NCI-H146 treated with DMSO at 0.1 percent for 48 hours (cell line): ENCODE results near the gene DACT1.

Source experiments
- DNase-seq: peaks from one replicate; lab custom pipeline; 2025; ENCODE audit not compliant: unreplicated experiment; lab: John Stamatoyannopoulos, UW

Gene DACT1

GRCh38 chr14:58667900-58668299 is 30.1 kb downstream of the DACT1 start:
- no peak for DNase-seq

- no peak for DNase-seq
Observed at GRCh38 chr14:58668848-58669480, 31.2 kb downstream of the DACT1 start.

- DNase-seq: no peak
Observed at GRCh38 chr14:58669556-58670200, 31.9 kb downstream of the DACT1 start.

- no peak for DNase-seq
Observed at GRCh38 chr14:58671024-58671423, 33.3 kb downstream of the DACT1 start.

GRCh38 chr14:58671436-58671835 is 33.7 kb downstream of the DACT1 start:
- DNase-seq: no peak

GRCh38 chr14:58673722-58674121 is 36.0 kb downstream of the DACT1 start:
- DNase-seq: no peak

- DNase-seq: no peak
Observed at GRCh38 chr14:58677001-58677400, 39.2 kb downstream of the DACT1 start.

GRCh38 chr14:58677517-58677916 is 39.8 kb downstream of the DACT1 start:
- DNase-seq: no peak

GRCh38 chr14:58677996-58678395 is 40.2 kb downstream of the DACT1 start:
- no peak for DNase-seq

- no peak for DNase-seq
Observed at GRCh38 chr14:58680698-58681097, 42.9 kb downstream of the DACT1 start.

GRCh38 chr14:58687232-58687795 is 49.6 kb downstream of the DACT1 start:
- no peak for DNase-seq

- DNase-seq: peak; percentile 73
Observed at GRCh38 chr14:58690801-58691516, 53.2 kb downstream of the DACT1 start.

- no peak for DNase-seq
Observed at GRCh38 chr14:58693048-58693447, 55.3 kb downstream of the DACT1 start.

- no peak for DNase-seq
Observed at GRCh38 chr14:58695514-58695913, 57.8 kb downstream of the DACT1 start.

- no peak for DNase-seq
Observed at GRCh38 chr14:58697266-58697929, 59.6 kb downstream of the DACT1 start.
